OCI-LY1 (cell line): ENCODE results near the gene FOXC2.

ENCODE experiments used
- H2AFZ ChIP-seq: fragments of 200-600 bp; sonication (generic), shearing (Covaris generic); 2 replicates; pipeline ENCODE4 v1.6.0; 2014; ENCODE audit warnings: antibody characterized with exemption, mild to moderate bottlenecking, low read length
- H3F3A ChIP-seq: fragments of 200-600 bp; sonication (generic), shearing (Covaris generic); 2 replicates; pipeline ENCODE4 v1.6.0; 2014; ENCODE audit warnings: mild to moderate bottlenecking, antibody characterized with exemption, low read length, moderate library complexity; ENCODE audit not compliant: insufficient read depth
- H3K27ac ChIP-seq: fragments of 200-600 bp; sonication (generic); 2 replicates; pipeline ENCODE4 v1.5.1; 2014; ENCODE audit warnings: low read length, mixed run types, mild to moderate bottlenecking, low read depth; ENCODE audit not compliant: poor library complexity, severe bottlenecking
- H3K27me3 ChIP-seq: fragments of 200-600 bp; sonication (generic); 2 replicates; pipeline ENCODE4 v1.6.0; 2014; ENCODE audit warnings: antibody characterized with exemption, mild to moderate bottlenecking, low read length, moderate library complexity; ENCODE audit not compliant: insufficient read depth
- H3K36me3 ChIP-seq: fragments of 200-600 bp; sonication (generic); 2 replicates; pipeline ENCODE4 v1.6.1; 2014; ENCODE audit warnings: mild to moderate bottlenecking, antibody characterized with exemption, low read length, moderate library complexity, mixed read lengths; ENCODE audit not compliant: insufficient read depth
- H3K4me1 ChIP-seq: fragments of 200-600 bp; sonication (generic); 2 replicates; pipeline ENCODE4 v1.5.1; 2014; ENCODE audit warnings: mild to moderate bottlenecking, low read length, moderate library complexity; ENCODE audit not compliant: insufficient read depth, severe bottlenecking
- H3K4me2 ChIP-seq: fragments of 200-600 bp; sonication (generic), shearing (Covaris generic); 2 replicates; pipeline ENCODE4 v1.6.1; 2014; ENCODE audit warnings: low read length
- H3K4me3 ChIP-seq: fragments of 200-600 bp; sonication (generic); 2 replicates; pipeline ENCODE4 v1.5.1; 2014; ENCODE audit warnings: low read length, low read depth, mild to moderate bottlenecking, mixed read lengths; ENCODE audit not compliant: poor library complexity, severe bottlenecking
- H3K79me2 ChIP-seq: fragments of 200-600 bp; shearing (Covaris generic); 2 replicates; pipeline ENCODE4 v1.6.1; 2016; ENCODE audit warnings: mixed run types, low read length, mixed read lengths; ENCODE audit not compliant: insufficient read depth
- H3K9ac ChIP-seq: fragments of 200-600 bp; sonication (generic), shearing (Covaris generic); 2 replicates; pipeline ENCODE4 v1.6.1; 2014; ENCODE audit warnings: mild to moderate bottlenecking, low read length, mixed read lengths
- H3K9me2 ChIP-seq: fragments of 200-600 bp; sonication (generic), shearing (Covaris generic); 2 replicates; pipeline ENCODE4 v1.6.1; 2014; ENCODE audit warnings: low read depth, mild to moderate bottlenecking, low read length, mixed read lengths
- H3K9me3 ChIP-seq: fragments of 200-600 bp; shearing (Covaris generic); 2 replicates; pipeline ENCODE4 v1.6.1; 2014; ENCODE audit warnings: low read length, mixed read lengths
- H4K20me1 ChIP-seq: fragments of 200-600 bp; sonication (generic), shearing (Covaris generic); 2 replicates; pipeline ENCODE4 v1.6.0; 2016; ENCODE audit warnings: mild to moderate bottlenecking, low read length; ENCODE audit not compliant: insufficient read depth
- EZH2 ChIP-seq: fragments of 200-600 bp; sonication (generic), shearing (Covaris generic); IDR thresholded peaks from 2 replicates; pipeline ENCODE4 v1.8.0; 2017; ENCODE audit warnings: borderline replicate concordance, mixed run types, mild to moderate bottlenecking, antibody characterized with exemption, low read length, moderate library complexity, mixed read lengths
- TF ChIP-seq, protein P1 (sequence below): fragments of 200-600 bp; sonication (generic), shearing (Covaris generic); IDR thresholded peaks from 2 replicates; pipeline ENCODE4 v1.5.1; 2017; ENCODE audit warnings: mild to moderate bottlenecking, antibody characterized with exemption, low read length, moderate library complexity, mixed read lengths

The FOXC2 gene

DNA sequence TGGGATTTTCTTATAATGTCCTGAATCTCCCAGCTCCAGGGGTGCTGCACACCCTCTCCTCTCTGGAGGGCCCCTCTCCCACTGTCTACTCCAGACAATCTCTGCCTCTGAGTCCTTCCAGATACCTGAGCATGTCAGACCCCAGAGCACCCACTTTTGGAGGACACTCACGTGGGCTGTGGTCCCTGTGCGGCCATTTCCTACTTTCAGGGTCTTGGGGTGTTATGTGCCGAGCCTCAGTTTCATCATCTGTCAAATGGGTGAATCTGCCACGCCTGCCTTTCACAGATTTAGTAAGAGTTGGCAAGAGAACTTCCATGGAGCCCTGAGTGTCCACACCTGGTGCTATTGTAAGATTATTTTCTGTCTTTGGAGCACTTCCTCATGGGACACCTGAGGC lies 8.0 kb downstream of the FOXC2 start:
- Histone ChIP-seq H3K4me3 (no peak overlapping the region), H3F3A (0 out of 2 replicates have a peak, but pooled peaks cover 3% of the 10 kb centered on the region), H3K27me3 (no peaks in the 10 kb centered on the region), H3K9ac (no peak overlapping the region), H3K9me3 (no peaks in the 10 kb centered on the region), H3K79me2 (peaks cover 8% of the 10 kb centered on the region; the same call in 1 of the 2 replicates), H3K36me3 (peaks cover 34% of the 10 kb centered on the region), H3K4me1 (peaks cover 64% of the 10 kb centered on the region), H3K27ac (no peak overlapping the region), H2AFZ (no peak overlapping the region), H3K4me2 (no peak overlapping the region; the same call in 1 of the 2 replicates), H4K20me1 (no peaks in the 10 kb centered on the region), H3K9me2 (no peaks in the 10 kb centered on the region)
- TF ChIP-seq EZH2, result no peak
- TF ChIP-seq, protein P1, sequence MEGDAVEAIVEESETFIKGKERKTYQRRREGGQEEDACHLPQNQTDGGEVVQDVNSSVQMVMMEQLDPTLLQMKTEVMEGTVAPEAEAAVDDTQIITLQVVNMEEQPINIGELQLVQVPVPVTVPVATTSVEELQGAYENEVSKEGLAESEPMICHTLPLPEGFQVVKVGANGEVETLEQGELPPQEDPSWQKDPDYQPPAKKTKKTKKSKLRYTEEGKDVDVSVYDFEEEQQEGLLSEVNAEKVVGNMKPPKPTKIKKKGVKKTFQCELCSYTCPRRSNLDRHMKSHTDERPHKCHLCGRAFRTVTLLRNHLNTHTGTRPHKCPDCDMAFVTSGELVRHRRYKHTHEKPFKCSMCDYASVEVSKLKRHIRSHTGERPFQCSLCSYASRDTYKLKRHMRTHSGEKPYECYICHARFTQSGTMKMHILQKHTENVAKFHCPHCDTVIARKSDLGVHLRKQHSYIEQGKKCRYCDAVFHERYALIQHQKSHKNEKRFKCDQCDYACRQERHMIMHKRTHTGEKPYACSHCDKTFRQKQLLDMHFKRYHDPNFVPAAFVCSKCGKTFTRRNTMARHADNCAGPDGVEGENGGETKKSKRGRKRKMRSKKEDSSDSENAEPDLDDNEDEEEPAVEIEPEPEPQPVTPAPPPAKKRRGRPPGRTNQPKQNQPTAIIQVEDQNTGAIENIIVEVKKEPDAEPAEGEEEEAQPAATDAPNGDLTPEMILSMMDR, result no peak

GRCh38 chr16:86575095-86575685 lies 8.6 kb downstream of the FOXC2 start:
- no peaks in the 10 kb centered on the region for H3K9me3 ChIP-seq
- H3K4me1 ChIP-seq, result peaks cover 59% of the 10 kb centered on the region
- H3K27me3 ChIP-seq, result no peaks in the 10 kb centered on the region
- no peaks in the 10 kb centered on the region for H4K20me1 ChIP-seq
- no peak overlapping the region for H3K4me3 ChIP-seq
- 0 out of 2 replicates have a peak, but pooled peaks cover 2% of the 10 kb centered on the region for H3F3A ChIP-seq
- TF ChIP-seq, protein P1, result no peak
- no peak for TF ChIP-seq EZH2
- peaks cover 40% of the 10 kb centered on the region for H3K36me3 ChIP-seq
- H3K4me2 ChIP-seq, result no peak overlapping the region
- H3K9me2 ChIP-seq, result no peaks in the 10 kb centered on the region
- H2AFZ ChIP-seq, result no peak overlapping the region
- no peak overlapping the region for H3K27ac ChIP-seq
- H3K79me2 ChIP-seq, result peaks cover 8% of the 10 kb centered on the region; the same call in 1 of the 2 replicates
- no peak overlapping the region for H3K9ac ChIP-seq

DNA sequence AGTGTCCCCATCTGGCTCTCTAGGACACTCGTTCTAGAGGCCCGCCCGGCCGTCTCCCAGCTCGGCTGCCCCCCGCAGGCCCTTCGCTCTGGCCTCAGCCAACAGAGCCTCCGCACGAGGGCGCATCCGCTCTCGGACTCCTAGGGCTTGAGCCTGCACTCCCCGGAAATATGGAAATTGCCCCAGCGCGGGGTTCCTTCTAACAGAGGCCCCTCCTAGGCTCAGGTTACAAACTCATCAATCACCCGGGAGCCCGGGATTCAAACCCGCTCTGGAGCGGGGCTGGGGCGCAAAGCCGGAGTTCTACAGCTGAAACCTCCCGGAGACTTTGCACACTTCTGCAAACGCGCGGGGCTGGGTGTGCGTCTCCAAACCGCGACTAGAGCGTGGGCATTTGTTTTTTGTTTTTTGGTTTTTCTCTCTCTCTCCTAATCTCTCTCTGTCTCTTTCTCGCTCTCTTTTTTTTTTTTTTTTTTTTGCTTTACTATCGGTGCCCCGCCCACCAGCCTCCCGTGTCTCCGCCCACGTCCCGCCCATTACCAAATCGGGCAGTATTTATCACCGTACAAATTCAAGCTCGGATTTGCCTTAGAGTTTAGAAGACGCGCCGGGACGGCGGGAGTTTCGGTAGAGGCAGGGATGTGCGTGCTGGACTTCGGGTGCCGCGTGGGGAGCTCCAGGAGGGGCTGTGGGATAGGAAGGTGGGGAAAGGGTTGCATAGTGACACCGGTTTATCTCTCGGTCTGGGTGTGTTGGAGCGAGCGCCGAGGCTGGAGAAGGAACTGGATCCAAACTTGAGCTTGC lies 9.3 kb downstream of the FOXC2 start:
- Histone ChIP-seq H4K20me1 (no peaks in the 10 kb centered on the region), H3K9ac (no peak overlapping the region), H3K36me3 (peaks cover 47% of the 10 kb centered on the region), H3K79me2 (peaks cover 8% of the 10 kb centered on the region; the same call in 1 of the 2 replicates), H2AFZ (no peak overlapping the region), H3K9me2 (no peaks in the 10 kb centered on the region), H3K4me1 (peaks cover 54% of the 10 kb centered on the region), H3K27ac (no peak overlapping the region), H3K4me2 (no peak overlapping the region), H3K4me3 (no peak overlapping the region), H3K27me3 (no peaks in the 10 kb centered on the region), H3K9me3 (no peaks in the 10 kb centered on the region), H3F3A (no peaks in the 10 kb centered on the region)
- TF ChIP-seq EZH2, result no peak
- TF ChIP-seq, protein P1, result no peak
